ENCODE data around the gene CAPZA1. TPM values are rescaled to one million over a fixed set of nuclear protein-coding genes. Genes with fewer than 3 reads are reported as not detected.

CAPZA1 gene
- total RNA-seq, 2 donors from 2014 or later = 165 to 178 TPM

- peaks cover 3% of the 10 kb centered on the region for H3K4me1 ChIP-seq
- H3K4me3 ChIP-seq = no peak overlapping the region
- no peak for DNase-seq
- intact Hi-C loops (cut with DNase I) = no loop called here
- no peaks in the 10 kb centered on the region for H3K36me3 ChIP-seq
- TF ChIP-seq CTCF (IDR thresholded peaks at IDR 0.05) = no peak
- H3K9ac ChIP-seq (ENCODE audit: low read depth in 2 of 2, low read length in 2 of 2) = no peak overlapping the region
- no peaks in the 10 kb centered on the region for H3K9me3 ChIP-seq
- no peaks in the 10 kb centered on the region for H3K27me3 ChIP-seq
- H3K27ac ChIP-seq = no peak overlapping the region
Observed at GRCh38 chr1:112710586-112710985, 91.0 kb downstream of the CAPZA1 start.

GRCh38 chr1:112711041-112711440, 91.4 kb downstream of the CAPZA1 start:
- Histone ChIP-seq H3K9ac (ENCODE audit: low read depth in 2 of 2, low read length in 2 of 2) (no peak overlapping the region), H3K27me3 (no peaks in the 10 kb centered on the region), H3K36me3 (no peaks in the 10 kb centered on the region), H3K9me3 (no peaks in the 10 kb centered on the region), H3K4me1 (peaks cover 4% of the 10 kb centered on the region), H3K4me3 (no peak overlapping the region), H3K27ac (no peak overlapping the region)
- no peak for TF ChIP-seq CTCF (IDR thresholded peaks at IDR 0.05)
- no peak for DNase-seq
- intact Hi-C loops (cut with DNase I) = no loop called here

- no peak overlapping the region for H3K4me3 ChIP-seq
- H3K9ac ChIP-seq (ENCODE audit: low read depth in 2 of 2, low read length in 2 of 2) = no peak overlapping the region
- DNase-seq = no peak
- H3K27ac ChIP-seq = no peak overlapping the region
- H3K27me3 ChIP-seq = no peaks in the 10 kb centered on the region
- no peaks in the 10 kb centered on the region for H3K36me3 ChIP-seq
- TF ChIP-seq CTCF (IDR thresholded peaks at IDR 0.05) = no peak
- intact Hi-C loops (cut with DNase I) = no loop called here
- peaks cover 5% of the 10 kb centered on the region for H3K4me1 ChIP-seq
- no peaks in the 10 kb centered on the region for H3K9me3 ChIP-seq
Observed at GRCh38 chr1:112711670-112712069, 92.0 kb downstream of the CAPZA1 start.

GRCh38 chr1:112712191-112712590, 92.6 kb downstream of the CAPZA1 start:
- no peak for DNase-seq
- TF ChIP-seq CTCF (IDR thresholded peaks at IDR 0.05) = no peak
- H3K4me3 ChIP-seq = no peak overlapping the region
- H3K36me3 ChIP-seq = no peaks in the 10 kb centered on the region
- intact Hi-C loops (cut with DNase I) = no loop called here
- H3K27ac ChIP-seq = no peak overlapping the region
- H3K4me1 ChIP-seq = peaks cover 5% of the 10 kb centered on the region
- no peaks in the 10 kb centered on the region for H3K9me3 ChIP-seq
- H3K27me3 ChIP-seq = no peaks in the 10 kb centered on the region
- H3K9ac ChIP-seq (ENCODE audit: low read depth in 2 of 2, low read length in 2 of 2) = no peak overlapping the region

- H3K9me3 ChIP-seq = no peaks in the 10 kb centered on the region
- peaks cover 5% of the 10 kb centered on the region for H3K4me1 ChIP-seq
- DNase-seq = no peak
- no peak overlapping the region for H3K9ac ChIP-seq (ENCODE audit: low read depth in 2 of 2, low read length in 2 of 2)
- no peak overlapping the region for H3K27ac ChIP-seq
- no peaks in the 10 kb centered on the region for H3K36me3 ChIP-seq
- no peaks in the 10 kb centered on the region for H3K27me3 ChIP-seq
- no peak for TF ChIP-seq CTCF (IDR thresholded peaks at IDR 0.05)
- no peak overlapping the region for H3K4me3 ChIP-seq
- intact Hi-C loops (cut with DNase I) = no loop called here
Observed at GRCh38 chr1:112712701-112713128, 93.1 kb downstream of the CAPZA1 start.
